GM12892 (cell line): Measurements from ENCODE around the gene SMG6.

ENCODE experiments used
- DNase-seq: peaks from one replicate; pipeline ENCODE4 v3.0.0; 2011; ENCODE audit not compliant: insufficient read length
- FAIRE-seq: peaks from 2 replicates; lab custom pipeline; 2011; peaks lifted over from hg19 to GRCh38; lab: Jason Lieb, UNC
- POLR2A ChIP-seq: IDR thresholded peaks from 2 replicates; pipeline ENCODE4 v1.6.1; 2011; ENCODE audit warnings: low read depth, low read length, control low read depth
- POLR2AphosphoS5 ChIP-seq: IDR thresholded peaks from 2 replicates; pipeline ENCODE4 v1.6.1; 2011; ENCODE audit warnings: low read depth, low read length, control low read depth
- TAF1 ChIP-seq: IDR thresholded peaks from 2 replicates; pipeline ENCODE4 v1.6.1; 2011; ENCODE audit warnings: low read depth, mild to moderate bottlenecking, control low read depth, low read length, borderline replicate concordance

The SMG6 gene

GRCh38 chr17:2044263-2044894 is 259.2 kb downstream of the SMG6 start:
- no peak for TF ChIP-seq TAF1
- DNase-seq (no peak), FAIRE-seq (no peak)

DNA sequence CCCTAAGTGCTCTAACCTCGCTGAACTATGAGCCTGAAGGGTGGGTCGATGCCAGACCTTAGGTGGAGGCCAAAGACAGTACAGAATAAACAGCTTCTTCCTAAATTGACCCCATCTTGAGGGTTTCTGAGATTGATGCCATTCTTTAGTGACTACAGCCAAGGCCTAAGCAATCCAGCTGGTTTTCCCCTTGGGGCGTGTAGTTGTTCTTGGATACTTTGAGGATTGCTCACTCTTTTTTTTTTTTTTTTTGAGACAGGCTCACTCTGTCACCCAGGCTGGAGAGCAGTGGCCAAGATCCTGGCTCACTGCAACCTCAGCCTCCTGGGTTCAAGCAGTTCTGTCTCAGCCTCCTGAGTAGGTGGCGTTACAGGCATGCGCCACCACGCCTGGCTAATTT is 259.8 kb downstream of the SMG6 start:
- FAIRE-seq (no peak), DNase-seq (no peak)
- no peak for TF ChIP-seq POLR2A
- TF ChIP-seq POLR2AphosphoS5 = no peak
- TF ChIP-seq TAF1 = no peak

DNA sequence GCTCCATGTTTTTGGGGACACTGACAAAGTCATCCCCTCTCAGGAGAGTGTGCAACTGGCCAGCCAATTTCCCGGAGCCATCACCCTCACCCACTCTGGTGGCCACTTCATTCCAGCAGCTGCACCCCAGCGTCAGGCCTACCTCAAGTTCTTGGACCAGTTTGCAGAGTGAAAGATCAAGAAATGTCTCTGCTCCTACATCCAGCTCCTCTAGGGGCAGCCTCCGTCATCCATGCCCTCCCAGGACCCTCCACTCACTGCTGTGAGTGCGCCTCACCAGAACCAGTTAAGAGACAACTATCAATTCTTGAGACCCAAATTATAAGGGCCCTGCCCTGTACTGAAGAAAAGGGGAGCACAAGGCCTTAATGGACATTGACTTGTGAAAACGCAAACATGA is 260.7 kb downstream of the SMG6 start:
- DNase-seq (no peak), FAIRE-seq (peak; percentile 21)
- TF ChIP-seq POLR2A (no peak), POLR2AphosphoS5 (no peak), TAF1 (no peak)

GRCh38 chr17:2042390-2042847 is 261.2 kb downstream of the SMG6 start:
- DNase-seq (no peak), FAIRE-seq (no peak)

GRCh38 chr17:2041561-2042389 is 261.8 kb downstream of the SMG6 start, which contains the start of gene OVCA2:
Gene OVCA2, plus strand, starts transcription at chr17:2042022. Its CDS starts 26 bp downstream, at chr17:2042048.
- DNase-seq (peak; percentile 97), FAIRE-seq (peak; percentile 100)
- TF ChIP-seq POLR2AphosphoS5 (peak; percentile 92), TAF1 (peak; percentile 86), POLR2A (peak; percentile 85)

More at GRCh38 chr17:2042390-2042847, 261.2 kb downstream of the SMG6 start:
- TF ChIP-seq TAF1 = no peak
- no peak for TF ChIP-seq POLR2AphosphoS5
- TF ChIP-seq POLR2A = no peak

- no peak for TF ChIP-seq POLR2AphosphoS5
- TF ChIP-seq POLR2A = no peak
- TF ChIP-seq TAF1 = no peak
- peak; percentile 71 for FAIRE-seq
- DNase-seq = no peak
Measured at GRCh38 chr17:2040942-2041560, 262.5 kb downstream of the SMG6 start.

- no peak for FAIRE-seq
- DNase-seq = no peak
- TF ChIP-seq POLR2AphosphoS5 = no peak
- no peak for TF ChIP-seq TAF1
- no peak for TF ChIP-seq POLR2A
Measured at GRCh38 chr17:2040219-2040827, 263.3 kb downstream of the SMG6 start.

DNA sequence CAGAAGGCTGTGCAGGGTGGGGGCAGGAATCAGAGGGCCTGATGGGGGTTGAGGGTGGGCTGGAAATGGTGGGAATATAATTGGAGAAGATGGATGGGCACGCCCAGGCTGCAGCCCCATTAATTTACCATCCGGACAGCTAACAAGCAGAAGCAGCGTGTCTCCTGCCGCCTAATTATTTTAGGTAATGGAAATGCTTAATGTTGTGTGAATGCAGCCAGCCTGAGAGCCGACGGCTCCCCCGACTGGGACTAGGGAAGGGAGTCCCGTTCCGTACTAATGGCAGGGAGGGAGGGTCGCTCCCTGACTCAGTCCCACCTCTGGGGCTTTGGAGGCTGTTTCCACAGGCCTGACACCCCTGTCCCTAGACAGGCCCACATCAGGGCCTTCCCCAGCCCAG is 266.4 kb downstream of the SMG6 start:
- DNase-seq (no peak), FAIRE-seq (no peak)
- TF ChIP-seq TAF1 (no peak), POLR2AphosphoS5 (no peak), POLR2A (no peak)

DNA sequence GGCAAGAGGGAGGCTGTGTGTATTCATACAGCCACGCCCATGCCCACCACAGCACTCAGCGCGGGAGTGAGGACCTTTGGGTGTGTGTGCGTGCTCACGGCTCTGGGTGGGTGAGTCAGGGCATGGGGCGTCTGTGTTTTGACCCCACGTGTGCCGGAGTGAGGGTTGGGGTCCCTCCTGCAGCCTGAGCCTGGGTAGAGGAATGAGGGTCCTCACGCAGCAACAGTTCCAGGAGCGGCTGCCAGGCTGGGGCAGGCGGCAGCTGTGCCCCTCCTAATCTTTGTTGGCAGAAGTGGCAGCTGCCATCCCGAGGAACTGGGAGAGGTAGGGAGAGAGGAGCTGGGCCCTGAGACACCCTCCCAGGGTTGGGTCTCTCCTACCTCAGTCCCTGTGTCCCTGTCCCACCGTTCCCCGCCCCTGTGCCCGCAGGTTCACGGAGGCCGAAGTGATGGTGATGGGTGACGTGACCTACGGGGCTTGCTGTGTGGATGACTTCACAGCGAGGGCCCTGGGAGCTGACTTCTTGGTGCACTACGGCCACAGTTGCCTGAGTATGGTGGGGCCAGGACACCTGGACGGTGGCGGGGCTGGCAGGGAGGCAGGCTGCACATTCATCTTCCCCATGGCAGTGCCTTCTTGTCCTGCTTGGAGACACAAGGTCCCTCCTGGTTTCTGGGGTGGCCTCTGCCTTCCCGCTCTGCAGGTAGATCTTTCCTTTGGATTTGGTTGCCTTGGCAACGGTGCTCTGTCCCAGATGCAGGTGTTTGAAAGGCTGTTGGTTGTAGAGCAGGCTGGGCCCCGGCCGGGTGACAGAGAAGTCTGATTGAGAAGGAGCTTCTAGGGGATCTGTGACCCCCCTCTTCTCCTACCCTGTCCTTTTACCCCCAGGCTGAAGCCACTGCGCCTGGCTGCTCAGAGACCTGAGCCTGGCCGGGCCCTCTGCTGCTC is 267.8 kb downstream of the SMG6 start:
- no peak for TF ChIP-seq TAF1
- TF ChIP-seq POLR2A = no peak
- TF ChIP-seq POLR2AphosphoS5 = no peak
- DNase-seq (no peak), FAIRE-seq (no peak)

DNA sequence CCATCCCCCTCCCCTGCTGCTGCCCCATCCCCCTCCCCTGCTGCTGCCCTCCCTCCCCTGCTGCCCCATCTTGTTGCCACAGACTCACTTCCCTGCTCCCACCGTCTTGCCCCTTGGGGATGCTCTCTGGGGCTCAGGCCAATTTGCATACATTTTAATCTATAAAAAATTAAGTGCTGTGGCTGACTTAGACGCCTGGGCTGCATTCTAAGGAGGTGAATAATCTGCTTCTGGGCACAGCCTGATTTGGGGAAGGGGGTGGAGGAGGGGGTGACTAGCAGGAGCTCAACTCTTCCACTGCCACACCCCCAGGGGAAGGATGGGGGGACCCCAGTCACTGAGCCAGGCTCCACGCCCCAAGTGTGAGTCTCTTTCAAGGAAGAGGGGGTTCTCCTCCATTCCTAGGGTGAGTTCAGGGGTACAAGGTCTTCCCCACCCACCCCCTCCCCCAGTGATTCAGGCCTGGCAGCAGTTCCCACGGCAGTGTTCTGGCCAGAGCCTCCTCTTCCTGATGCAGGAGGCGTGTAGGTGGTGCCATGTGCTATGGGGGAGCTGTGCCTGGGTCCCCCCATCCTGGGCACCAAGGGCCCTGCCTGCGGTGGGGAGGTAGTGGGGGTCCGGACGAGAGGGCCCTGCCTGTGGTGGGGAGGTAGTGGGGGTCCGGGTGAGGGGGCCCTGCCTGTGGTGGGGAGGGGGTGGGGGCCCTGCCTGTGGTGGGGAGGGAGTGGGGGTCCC is 268.6 kb downstream of the SMG6 start:
- DNase-seq = no peak
- TF ChIP-seq POLR2AphosphoS5 (no peak), POLR2A (no peak), TAF1 (no peak)
- FAIRE-seq = no peak

DNA sequence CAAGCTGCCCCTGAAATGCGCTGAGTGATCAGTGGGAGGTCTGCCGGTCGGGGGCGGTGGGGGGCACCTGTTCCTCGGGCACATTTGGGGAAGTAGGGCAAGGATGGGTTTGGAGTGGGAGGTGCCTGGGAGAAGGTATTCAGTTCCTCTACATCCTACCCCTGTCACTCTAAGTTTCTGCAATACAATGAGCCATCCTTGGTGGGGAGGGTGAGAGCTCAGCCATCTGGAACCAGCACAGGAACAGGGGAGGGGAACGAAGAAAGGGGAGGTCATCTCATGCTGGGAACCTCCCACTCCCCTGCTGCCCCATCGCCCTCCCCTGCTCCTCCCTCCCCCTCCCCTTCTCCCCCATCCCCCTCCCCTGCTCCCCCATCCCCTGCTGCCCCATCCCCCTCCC is 269.4 kb downstream of the SMG6 start:
- FAIRE-seq = no peak
- TF ChIP-seq TAF1 = no peak
- no peak for TF ChIP-seq POLR2A
- no peak for TF ChIP-seq POLR2AphosphoS5
- no peak for DNase-seq
